SK-N-SH treated with all-trans-retinoic acid at 6 μM for 48 hours (cell line): ENCODE results near the gene CHRD.

ENCODE experiments used
- ATAC-seq: fragments of 200-7000 bp; cut with Tn5 transposase; 3 replicates; pipeline ENCODE4 v1.9.1; 2020; ENCODE audit warnings: mild to moderate bottlenecking, moderate library complexity
- ARNTL ChIP-seq: fragments of 450-650 bp; formaldehyde crosslinking; IDR thresholded peaks from 2 replicates; pipeline ENCODE4 v1.5.0; 2020; ENCODE audit warnings: low read depth, mild to moderate bottlenecking, moderate library complexity, borderline replicate concordance
- CREB5 ChIP-seq: fragments of 250-450 bp; sonication (Bioruptor Pico); IDR thresholded peaks from 2 replicates; pipeline ENCODE4 v1.5.1; 2020; ENCODE audit warnings: low read depth, mild to moderate bottlenecking, moderate library complexity
- CSDC2 ChIP-seq: fragments of 250-450 bp; sonication (Bioruptor Pico); IDR thresholded peaks from 2 replicates; pipeline ENCODE4 v1.5.0; 2020; ENCODE audit warnings: mild to moderate bottlenecking, moderate library complexity
- CSRNP3 ChIP-seq: fragments of 250-450 bp; sonication (Bioruptor Pico); IDR thresholded peaks from 2 replicates; pipeline ENCODE4 v1.5.1; 2021; ENCODE audit warnings: mild to moderate bottlenecking, moderate library complexity
- ESRRG ChIP-seq: fragments of 250-450 bp; sonication (Bioruptor Pico); IDR thresholded peaks from 2 replicates; pipeline ENCODE4 v1.6.1; 2021; ENCODE audit warnings: mild to moderate bottlenecking
- GLIS3 ChIP-seq: fragments of 250-450 bp; sonication (Bioruptor Pico); IDR thresholded peaks from 2 replicates; pipeline ENCODE4 v1.5.0; 2020; ENCODE audit warnings: mild to moderate bottlenecking, moderate library complexity
- ISL1 ChIP-seq: fragments of 250-450 bp; sonication (Bioruptor Pico); IDR thresholded peaks from 2 replicates; pipeline ENCODE4 v2.1.2; 2022; ENCODE audit warnings: mild to moderate bottlenecking, moderate library complexity
- OSR1 ChIP-seq: fragments of 250-450 bp; sonication (Bioruptor Pico); IDR thresholded peaks from 2 replicates; pipeline ENCODE4 v1.8.0; 2022; ENCODE audit warnings: moderate library complexity, mild to moderate bottlenecking, inconsistent platforms
- PATZ1 ChIP-seq: fragments of 250-450 bp; sonication (Bioruptor Pico); IDR thresholded peaks from 2 replicates; pipeline ENCODE4 v1.8.0; 2020; ENCODE audit warnings: mild to moderate bottlenecking, moderate library complexity, borderline replicate concordance
- POU6F1 ChIP-seq: fragments of 250-450 bp; sonication (Bioruptor Pico); IDR thresholded peaks from 2 replicates; pipeline ENCODE4 v1.8.0; 2021; ENCODE audit warnings: low read depth, mild to moderate bottlenecking, moderate library complexity, borderline replicate concordance
- PPARA ChIP-seq: fragments of 250-450 bp; sonication (Bioruptor Pico); IDR thresholded peaks from 2 replicates; pipeline ENCODE4 v1.5.0; 2020; ENCODE audit warnings: mild to moderate bottlenecking, borderline replicate concordance
- RARB ChIP-seq: fragments of 250-450 bp; sonication (Bioruptor Pico); IDR thresholded peaks from 2 replicates; pipeline ENCODE4 v1.8.0; 2021; ENCODE audit warnings: mild to moderate bottlenecking, moderate library complexity
- TCF4 ChIP-seq: fragments of 250-450 bp; sonication (Bioruptor Pico); IDR thresholded peaks from 2 replicates; pipeline ENCODE4 v1.8.0; 2021; ENCODE audit warnings: mild to moderate bottlenecking, moderate library complexity, borderline replicate concordance
- TOX ChIP-seq: fragments of 250-450 bp; sonication (Bioruptor Pico); IDR thresholded peaks from 2 replicates; pipeline ENCODE4 v1.8.0; 2021; ENCODE audit warnings: mild to moderate bottlenecking, moderate library complexity, borderline replicate concordance
- ZC3H10 ChIP-seq: fragments of 250-450 bp; sonication (Bioruptor Pico); IDR thresholded peaks from 2 replicates; pipeline ENCODE4 v1.5.1; 2021; ENCODE audit warnings: mild to moderate bottlenecking, moderate library complexity
- ZFP3 ChIP-seq: fragments of 250-450 bp; sonication (Bioruptor Pico); IDR thresholded peaks from 2 replicates; pipeline ENCODE4 v1.5.0; 2020; ENCODE audit warnings: mild to moderate bottlenecking, moderate library complexity
- ZFP30 ChIP-seq: fragments of 450-650 bp; formaldehyde crosslinking; IDR thresholded peaks from 2 replicates; pipeline ENCODE4 v1.5.0; 2022; ENCODE audit warnings: mild to moderate bottlenecking, moderate library complexity
- ZNF565 ChIP-seq: fragments of 450-650 bp; formaldehyde crosslinking; conservative IDR thresholded peaks from 2 replicates; pipeline ENCODE4 v1.5.0; 2020; ENCODE audit warnings: low read depth, mild to moderate bottlenecking, moderate library complexity
- ZNF8 ChIP-seq: fragments of 450-650 bp; formaldehyde crosslinking; IDR thresholded peaks from 2 replicates; pipeline ENCODE4 v1.5.0; 2020; ENCODE audit warnings: mild to moderate bottlenecking, moderate library complexity

CHRD gene

GRCh38 chr3:184380627-184381260 lies 890 bp downstream of the CHRD start:
- ATAC-seq, result peak; percentile 7; the same call in 2 of the 3 replicates
- TF ChIP-seq ZNF565 (CRISPR knock-in tag) (no peak), ZNF8 (CRISPR knock-in tag) (no peak), RARB (no peak), ZFP30 (CRISPR knock-in tag) (no peak), PATZ1 (CRISPR knock-in tag) (no peak), ZFP3 (no peak), TOX (CRISPR knock-in tag) (no peak)

GRCh38 chr3:184381261-184382224 lies 1.7 kb downstream of the CHRD start:
- no peak for ATAC-seq
- TF ChIP-seq TCF4 (CRISPR knock-in tag), result no peak
- no peak for TF ChIP-seq OSR1 (CRISPR knock-in tag)
- no peak for TF ChIP-seq POU6F1 (CRISPR knock-in tag)
- no peak for TF ChIP-seq RARB
- no peak for TF ChIP-seq PPARA
- no peak for TF ChIP-seq GLIS3 (CRISPR knock-in tag)
- no peak for TF ChIP-seq CREB5
- no peak for TF ChIP-seq CSRNP3
- TF ChIP-seq ZC3H10 (CRISPR knock-in tag), result no peak
- no peak for TF ChIP-seq ARNTL (CRISPR knock-in tag)
- TF ChIP-seq ISL1 (CRISPR knock-in tag), result no peak
- TF ChIP-seq ESRRG (CRISPR knock-in tag), result no peak
- no peak for TF ChIP-seq ZNF565 (CRISPR knock-in tag)

GRCh38 chr3:184382326-184383032 lies 2.6 kb downstream of the CHRD start:
- TF ChIP-seq CSDC2 (CRISPR knock-in tag) (no peak), ZC3H10 (CRISPR knock-in tag) (no peak), CREB5 (no peak), ZFP3 (no peak), OSR1 (CRISPR knock-in tag) (no peak), GLIS3 (CRISPR knock-in tag) (no peak), ESRRG (CRISPR knock-in tag) (no peak), ZNF8 (CRISPR knock-in tag) (no peak)
- no peak for ATAC-seq
